GM19193 (cell line): ENCODE results near the gene OR8B3.

ENCODE experiments used
- POLR2A ChIP-seq: IDR thresholded peaks from 4 replicates; pipeline ENCODE4 v1.6.1; 2011; ENCODE audit not compliant: insufficient read depth, insufficient read length; ENCODE audit errors: extremely low read depth

The OR8B3 gene

GRCh38 chr11:124380585-124380984 is 18.2 kb downstream of the OR8B3 start:
- TF ChIP-seq POLR2A = no peak

- TF ChIP-seq POLR2A = no peak
Observed at GRCh38 chr11:124376280-124376679, 22.5 kb downstream of the OR8B3 start.

GRCh38 chr11:124359566-124359965 is 39.3 kb downstream of the OR8B3 start:
- TF ChIP-seq POLR2A = no peak

GRCh38 chr11:124346311-124346955 is 52.4 kb downstream of the OR8B3 start:
- TF ChIP-seq POLR2A = no peak
